Bronchial epithelial cell (primary cell): Measurements from ENCODE around the gene PYGB. TPM values are rescaled to one million over a fixed set of nuclear protein-coding genes. Genes with fewer than 3 reads are reported as not detected.
"Not testable (repeated sequence)": the region's sequence is repeated elsewhere in the genome, so short reads cannot be mapped to it uniquely, and the experiment has no call there.

Experiments used
- DNase-seq: peaks from one replicate; pipeline ENCODE4 v3.0.0-alpha.2; 2010; ENCODE audit warnings: low read depth
- FAIRE-seq: peaks from 2 replicates; lab custom pipeline; 2011; peaks lifted over from hg19 to GRCh38; lab: Jason Lieb, UNC
- H3K27me3 ChIP-seq: 2 replicates; pipeline ENCODE4 v1.5.1; 2011; ENCODE audit warnings: low read length; ENCODE audit not compliant: control insufficient read depth, insufficient read depth
- H3K36me3 ChIP-seq: 2 replicates; pipeline ENCODE4 v1.5.1; 2011; ENCODE audit warnings: low read length; ENCODE audit not compliant: control insufficient read depth, insufficient read depth
- H3K4me3 ChIP-seq: 2 replicates; pipeline ENCODE4 v1.5.1; 2011; ENCODE audit warnings: mild to moderate bottlenecking, low read depth, low read length, control low read depth
- total RNA-seq: library from RNA; depleted of rRNA; stranded (reverse); fragments of >200 nt; gene quantifications from 2 replicates; pipeline ENCODE4 v1.2.1, GENCODE V29; 2014
- TF ChIP-seq, protein P1 (sequence below): IDR thresholded peaks from 2 replicates; pipeline ENCODE4 v1.5.1; 2011; ENCODE audit warnings: mild to moderate bottlenecking, moderate library complexity, low read length, control low read depth, inconsistent platforms; ENCODE audit not compliant: insufficient read depth, severe bottlenecking

PYGB gene
- total RNA-seq, 1 donor from 2014 or later, result 213 TPM

DNA sequence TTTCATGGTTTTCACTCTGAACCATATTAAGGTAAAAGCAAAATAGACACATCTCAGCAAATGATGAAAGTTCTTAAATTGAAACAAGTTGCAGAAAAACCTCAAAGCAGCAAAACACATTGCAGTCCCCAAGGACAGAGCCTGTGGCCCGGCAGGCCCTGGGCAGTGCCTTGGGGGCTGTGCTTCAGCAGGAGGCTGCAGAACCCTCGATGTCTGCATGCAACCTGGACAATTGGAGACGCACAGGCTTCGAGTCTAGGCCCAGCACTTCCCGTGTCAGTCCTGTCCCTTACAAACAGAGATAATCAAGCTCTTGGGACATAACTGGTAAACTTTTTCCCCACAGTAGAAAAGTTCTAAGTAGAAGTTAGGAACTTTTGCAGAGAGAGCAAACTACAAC lies 9.2 kb downstream of the PYGB start:
- no peak for FAIRE-seq

DNA sequence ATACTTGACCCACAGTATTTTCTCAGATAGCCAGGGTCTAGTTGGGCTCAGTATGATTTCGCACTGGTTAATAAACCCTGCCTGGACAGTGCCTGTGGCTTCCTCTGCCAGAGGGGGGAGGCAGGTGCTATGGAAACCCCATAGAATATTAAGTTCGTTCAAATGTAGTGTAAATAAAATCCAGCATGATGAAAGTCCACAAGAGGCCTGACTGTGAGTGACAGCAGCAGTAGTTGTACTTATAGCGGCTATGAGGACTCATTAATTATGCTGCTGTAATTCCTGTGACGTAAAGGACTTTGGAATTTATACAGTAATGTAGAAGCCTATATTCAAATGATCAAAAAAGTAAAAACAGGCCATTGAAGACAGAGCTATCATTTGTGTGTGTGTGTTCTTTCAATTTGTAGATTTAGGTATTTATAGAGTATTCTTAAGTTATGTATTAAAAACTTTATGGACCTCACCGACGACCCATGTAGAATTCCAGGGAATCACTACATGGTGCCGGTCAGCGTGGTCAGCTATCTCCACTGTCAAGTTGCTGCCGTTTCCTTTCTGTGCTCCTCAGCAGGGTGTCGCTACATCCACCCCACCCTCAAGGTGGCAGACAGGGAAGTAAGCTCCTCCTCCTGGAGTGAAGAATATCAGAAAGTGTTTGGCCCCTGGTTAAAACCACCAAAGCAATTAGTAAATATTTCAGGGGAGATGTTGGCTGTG lies 10.0 kb downstream of the PYGB start:
- H3K36me3 ChIP-seq, result peaks cover 23% of the 10 kb centered on the region
- no peak for DNase-seq
- TF ChIP-seq, protein P1, sequence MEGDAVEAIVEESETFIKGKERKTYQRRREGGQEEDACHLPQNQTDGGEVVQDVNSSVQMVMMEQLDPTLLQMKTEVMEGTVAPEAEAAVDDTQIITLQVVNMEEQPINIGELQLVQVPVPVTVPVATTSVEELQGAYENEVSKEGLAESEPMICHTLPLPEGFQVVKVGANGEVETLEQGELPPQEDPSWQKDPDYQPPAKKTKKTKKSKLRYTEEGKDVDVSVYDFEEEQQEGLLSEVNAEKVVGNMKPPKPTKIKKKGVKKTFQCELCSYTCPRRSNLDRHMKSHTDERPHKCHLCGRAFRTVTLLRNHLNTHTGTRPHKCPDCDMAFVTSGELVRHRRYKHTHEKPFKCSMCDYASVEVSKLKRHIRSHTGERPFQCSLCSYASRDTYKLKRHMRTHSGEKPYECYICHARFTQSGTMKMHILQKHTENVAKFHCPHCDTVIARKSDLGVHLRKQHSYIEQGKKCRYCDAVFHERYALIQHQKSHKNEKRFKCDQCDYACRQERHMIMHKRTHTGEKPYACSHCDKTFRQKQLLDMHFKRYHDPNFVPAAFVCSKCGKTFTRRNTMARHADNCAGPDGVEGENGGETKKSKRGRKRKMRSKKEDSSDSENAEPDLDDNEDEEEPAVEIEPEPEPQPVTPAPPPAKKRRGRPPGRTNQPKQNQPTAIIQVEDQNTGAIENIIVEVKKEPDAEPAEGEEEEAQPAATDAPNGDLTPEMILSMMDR, result no peak
- H3K27me3 ChIP-seq, result no peaks in the 10 kb centered on the region
- no peak overlapping the region for H3K4me3 ChIP-seq
- FAIRE-seq, result no peak

More for the DNA sequence above, 9.2 kb downstream of the PYGB start:
- peaks cover 26% of the 10 kb centered on the region for H3K36me3 ChIP-seq
- no peak overlapping the region for H3K4me3 ChIP-seq
- H3K27me3 ChIP-seq, result no peaks in the 10 kb centered on the region
- DNase-seq, result no peak
- TF ChIP-seq, protein P1, result no peak

DNA sequence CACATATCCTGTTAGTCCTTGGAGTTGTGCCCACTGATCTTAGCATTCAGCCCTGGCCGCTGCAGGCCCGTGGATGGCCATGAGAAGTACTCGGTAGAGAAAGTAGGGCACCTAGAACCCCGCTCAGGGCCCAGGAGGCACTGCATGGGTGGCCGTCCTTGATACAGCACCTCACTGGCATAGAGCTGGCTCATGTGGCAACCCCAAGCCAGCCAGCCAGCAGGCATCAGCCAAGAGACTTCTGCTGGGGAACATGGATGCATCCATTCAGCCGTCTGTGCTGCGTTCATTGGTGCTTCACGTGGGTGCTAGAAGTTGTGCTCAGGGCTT lies 10.6 kb downstream of the PYGB start:
- no peak for DNase-seq
- FAIRE-seq, result no peak
- no peak overlapping the region for H3K4me3 ChIP-seq

DNA sequence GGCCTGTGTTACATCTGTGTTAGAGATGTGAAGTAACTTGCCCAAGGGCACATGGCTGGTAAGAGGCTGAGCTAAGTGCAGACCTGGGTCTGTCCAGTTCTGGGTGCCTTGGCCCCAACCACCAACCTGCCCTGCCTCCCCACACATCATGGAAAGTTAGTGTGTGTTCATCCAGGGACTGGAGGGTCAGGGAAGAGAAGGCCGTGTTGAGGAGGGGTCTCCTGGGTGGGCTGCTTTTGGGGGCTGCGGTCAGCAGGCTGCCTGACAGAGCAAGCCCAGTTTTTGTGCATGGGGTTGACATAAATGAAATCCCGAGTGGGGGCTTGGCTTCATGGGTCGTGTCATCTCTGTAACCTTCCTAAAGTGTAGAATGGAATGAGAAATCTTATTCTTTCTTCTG lies 10.9 kb downstream of the PYGB start:
- Histone ChIP-seq H3K36me3 (peaks cover 23% of the 10 kb centered on the region), H3K27me3 (no peaks in the 10 kb centered on the region), H3K4me3 (no peak overlapping the region)
- TF ChIP-seq, protein P1, result no peak
- DNase-seq, result no peak
- FAIRE-seq, result no peak

More for the DNA sequence above, 10.6 kb downstream of the PYGB start:
- Histone ChIP-seq H3K36me3 (peaks cover 23% of the 10 kb centered on the region), H3K27me3 (no peaks in the 10 kb centered on the region)
- TF ChIP-seq, protein P1, result no peak

DNA sequence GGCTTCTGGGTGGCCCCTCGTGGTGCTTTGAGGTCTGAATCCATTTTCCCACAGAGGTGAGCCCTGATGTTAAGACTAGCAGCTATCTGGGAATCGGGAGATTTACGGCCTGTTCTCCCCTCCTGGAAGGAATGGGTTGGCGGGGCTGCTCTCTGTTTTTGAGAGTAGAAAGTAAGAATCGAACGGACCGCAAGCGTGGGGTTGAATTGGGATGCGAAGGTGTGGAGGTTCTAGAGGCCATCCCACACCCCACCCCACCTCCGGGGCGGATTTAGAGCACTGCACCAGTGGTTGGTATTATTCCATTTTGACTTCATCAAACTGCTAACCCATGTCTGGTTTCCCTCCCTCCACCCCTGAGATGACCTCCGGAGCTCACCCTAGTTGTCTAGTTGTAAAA lies 11.5 kb downstream of the PYGB start:
- Histone ChIP-seq H3K4me3 (no peak overlapping the region), H3K36me3 (peaks cover 23% of the 10 kb centered on the region), H3K27me3 (no peaks in the 10 kb centered on the region)
- no peak for FAIRE-seq
- TF ChIP-seq, protein P1, result no peak
- no peak for DNase-seq

DNA sequence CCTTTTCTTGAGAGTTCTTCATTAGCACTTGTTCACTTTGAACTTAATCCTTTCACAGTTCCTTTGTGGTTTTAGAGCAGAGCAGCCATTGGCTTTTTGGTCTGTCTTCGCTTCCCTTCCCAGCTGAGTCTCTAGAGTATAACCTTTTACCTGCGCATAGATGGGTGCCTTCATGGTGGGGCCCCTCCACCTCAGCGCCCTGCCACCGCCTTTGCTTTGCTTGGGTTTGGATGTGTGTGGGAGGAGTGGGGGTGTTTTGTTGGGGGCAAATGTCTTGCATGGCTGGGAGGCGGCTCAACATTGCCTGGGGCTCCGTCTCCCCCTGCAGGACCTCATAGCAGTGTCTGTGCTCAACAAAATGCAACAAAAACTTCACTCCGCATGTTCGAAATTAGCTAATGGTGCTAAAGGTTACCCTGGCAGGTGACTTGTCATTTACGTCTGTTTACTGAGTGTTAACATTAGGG lies 11.9 kb downstream of the PYGB start:
- Histone ChIP-seq H3K27me3 (no peaks in the 10 kb centered on the region), H3K36me3 (peaks cover 20% of the 10 kb centered on the region), H3K4me3 (no peak overlapping the region)
- no peak for FAIRE-seq
- no peak for DNase-seq
- TF ChIP-seq, protein P1, result no peak

DNA sequence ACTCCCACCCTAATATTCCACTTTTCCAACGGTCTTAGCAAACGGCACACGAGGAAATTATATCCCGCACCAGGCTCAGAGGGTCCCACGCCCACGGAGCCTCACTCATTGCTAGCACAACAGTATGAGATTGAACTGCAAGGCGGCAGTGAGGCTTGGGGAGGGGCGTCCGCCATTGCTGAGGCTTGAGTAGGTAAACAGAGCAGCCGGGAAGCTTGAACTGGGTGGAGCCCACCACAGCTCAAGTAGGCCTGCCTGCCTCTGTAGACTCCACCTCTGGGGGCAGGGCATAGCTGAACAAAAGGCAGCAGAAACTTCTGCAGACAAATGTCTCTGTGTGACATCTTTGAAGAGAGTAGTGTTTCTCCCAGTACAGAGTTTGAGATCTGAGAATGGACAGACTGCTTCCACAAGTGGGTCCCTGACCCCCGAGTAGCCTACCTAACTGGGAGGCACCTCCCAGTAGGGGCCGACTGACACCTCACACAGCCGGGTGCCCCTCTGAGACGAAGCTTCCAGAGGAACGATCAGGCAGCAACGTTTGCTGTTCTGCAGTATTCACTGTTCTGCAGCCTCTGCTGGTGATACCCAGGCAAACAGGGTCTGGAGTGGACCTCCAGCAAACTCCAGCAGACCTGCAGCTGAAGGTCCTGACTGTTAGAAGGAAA lies 13.0 kb downstream of the PYGB start:
- not testable (repeated sequence) for DNase-seq, FAIRE-seq, H3K27me3 ChIP-seq, H3K4me3 ChIP-seq
- peaks cover 16% of the 10 kb centered on the region for H3K36me3 ChIP-seq
